ENCODE results near the gene HOXC6.

HOXC6 gene

GRCh38 chr12:54071942-54072341 lies 43.7 kb downstream of the HOXC6 start:
- no peak overlapping the region for H2BK12ac ChIP-seq (ENCODE audit: low read length)
- H3K9ac ChIP-seq (ENCODE audit: low read depth, low read length, poor library complexity) = no peak overlapping the region
- H3K23ac ChIP-seq (ENCODE audit: low read depth, low read length, poor library complexity) = no peak overlapping the region
- no peak overlapping the region for H3K18ac ChIP-seq (ENCODE audit: low read length)
- H2AK5ac ChIP-seq (ENCODE audit: low read depth, low read length) = no peak overlapping the region
- H3K27me3 ChIP-seq (ENCODE audit: control insufficient read depth in 3 of 3, insufficient read depth in 3 of 3, low read depth in 1 of 3, low read length in 3 of 3) = peaks cover 0 to 63% (median 32%) of the 10 kb centered on the region in 3 experiments
- no peaks in the 10 kb centered on the region for H3K4me1 ChIP-seq (ENCODE audit: control insufficient read depth in 2 of 2, insufficient read depth in 1 of 2, low read depth in 1 of 2, low read length in 2 of 2)
- no peak for DNase-seq (ENCODE audit: low spot score)
- no peak overlapping the region for H4K8ac ChIP-seq (ENCODE audit: low read depth, low read length)
- no peaks in the 10 kb centered on the region for H3K9me3 ChIP-seq (replicated peaks in 1 of 2; ENCODE audit: control insufficient read depth in 2 of 2, insufficient read depth in 1 of 2, low read depth in 1 of 2, low read length in 2 of 2)
- no peak overlapping the region for H3K27ac ChIP-seq (replicated peaks; ENCODE audit: low read length)
- H3K36me3 ChIP-seq (replicated peaks in 1 of 2; ENCODE audit: control insufficient read depth in 2 of 2, insufficient read depth in 2 of 2, low read length in 2 of 2) = no peaks in the 10 kb centered on the region
- no peaks in the 10 kb centered on the region for H3K79me1 ChIP-seq (ENCODE audit: low read depth, low read length)
- WGBS, 2 donors (ENCODE audit: extremely low coverage in 2 of 2, insufficient read length in 2 of 2, insufficient replicate concordance in 1 of 2) = no CpG with 5 or more reads among the region's 1 CpG
- no peak overlapping the region for H2BK120ac ChIP-seq (ENCODE audit: low read depth, low read length)
- H3K4me3 ChIP-seq (ENCODE audit: low read length in 2 of 2) = no peak overlapping the region
- H3K4ac ChIP-seq (ENCODE audit: low read length) = no peak overlapping the region
- no peak overlapping the region for H2AFZ ChIP-seq (ENCODE audit: low read length)
- H3K14ac ChIP-seq (ENCODE audit: low read length) = no peak overlapping the region
- no peak overlapping the region for H4K91ac ChIP-seq (ENCODE audit: low read depth, low read length, poor library complexity)
- H3K4me2 ChIP-seq (ENCODE audit: insufficient read depth, low read length, poor library complexity, severe bottlenecking) = no peak overlapping the region
- H2BK15ac ChIP-seq (ENCODE audit: low read length) = no peak overlapping the region
- H2BK5ac ChIP-seq (ENCODE audit: low read length) = no peak overlapping the region

- Histone ChIP-seq H3K4me1 (ENCODE audit: control insufficient read depth in 2 of 2, insufficient read depth in 1 of 2, low read depth in 1 of 2, low read length in 2 of 2) (no peaks in the 10 kb centered on the region), H3K9ac (ENCODE audit: low read depth, low read length, poor library complexity) (no peak overlapping the region), H3K18ac (ENCODE audit: low read length) (no peak overlapping the region), H4K91ac (ENCODE audit: low read depth, low read length, poor library complexity) (no peak overlapping the region), H3K4me3 (ENCODE audit: low read length in 2 of 2) (no peak overlapping the region), H3K9me3 (replicated peaks in 1 of 2; ENCODE audit: control insufficient read depth in 2 of 2, insufficient read depth in 1 of 2, low read depth in 1 of 2, low read length in 2 of 2) (no peaks in the 10 kb centered on the region), H2BK120ac (ENCODE audit: low read depth, low read length) (no peak overlapping the region), H2BK5ac (ENCODE audit: low read length) (no peak overlapping the region), H3K4ac (ENCODE audit: low read length) (no peak overlapping the region), H3K4me2 (ENCODE audit: insufficient read depth, low read length, poor library complexity, severe bottlenecking) (no peak overlapping the region), H2AK5ac (ENCODE audit: low read depth, low read length) (no peak overlapping the region), H2AFZ (ENCODE audit: low read length) (no peak overlapping the region), H3K79me1 (ENCODE audit: low read depth, low read length) (no peaks in the 10 kb centered on the region), H3K14ac (ENCODE audit: low read length) (no peak overlapping the region), H3K36me3 (replicated peaks in 1 of 2; ENCODE audit: control insufficient read depth in 2 of 2, insufficient read depth in 2 of 2, low read length in 2 of 2) (no peaks in the 10 kb centered on the region), H2BK15ac (ENCODE audit: low read length) (no peak overlapping the region), H4K8ac (ENCODE audit: low read depth, low read length) (no peak overlapping the region), H3K27me3 (ENCODE audit: control insufficient read depth in 3 of 3, insufficient read depth in 3 of 3, low read depth in 1 of 3, low read length in 3 of 3) (peaks cover 6 to 77% (median 44%) of the 10 kb centered on the region in 3 experiments), H3K23ac (ENCODE audit: low read depth, low read length, poor library complexity) (no peak overlapping the region), H3K27ac (replicated peaks; ENCODE audit: low read length) (no peak overlapping the region), H2BK12ac (ENCODE audit: low read length) (no peak overlapping the region)
- no CpG with 5 or more reads among the region's 6 CpGs for WGBS, 2 donors (ENCODE audit: extremely low coverage in 2 of 2, insufficient read length in 2 of 2, insufficient replicate concordance in 1 of 2)
- DNase-seq (ENCODE audit: low spot score) = no peak
Measured at GRCh38 chr12:54074308-54074707, 46.1 kb downstream of the HOXC6 start.

GRCh38 chr12:54075409-54075808 lies 47.2 kb downstream of the HOXC6 start:
- no CpG with 5 or more reads among the region's 6 CpGs for WGBS, 2 donors (ENCODE audit: extremely low coverage in 2 of 2, insufficient read length in 2 of 2, insufficient replicate concordance in 1 of 2)
- Histone ChIP-seq H2BK12ac (ENCODE audit: low read length) (no peak overlapping the region), H3K18ac (ENCODE audit: low read length) (no peak overlapping the region), H3K4ac (ENCODE audit: low read length) (no peak overlapping the region), H4K91ac (ENCODE audit: low read depth, low read length, poor library complexity) (no peak overlapping the region), H2AK5ac (ENCODE audit: low read depth, low read length) (no peak overlapping the region), H4K8ac (ENCODE audit: low read depth, low read length) (no peak overlapping the region), H3K23ac (ENCODE audit: low read depth, low read length, poor library complexity) (no peak overlapping the region), H3K4me3 (ENCODE audit: low read length in 2 of 2) (no peak overlapping the region), H3K9ac (ENCODE audit: low read depth, low read length, poor library complexity) (no peak overlapping the region), H3K9me3 (replicated peaks in 1 of 2; ENCODE audit: control insufficient read depth in 2 of 2, insufficient read depth in 1 of 2, low read depth in 1 of 2, low read length in 2 of 2) (no peaks in the 10 kb centered on the region), H3K27me3 (ENCODE audit: control insufficient read depth in 3 of 3, insufficient read depth in 3 of 3, low read depth in 1 of 3, low read length in 3 of 3) (peaks cover 6 to 83% (median 53%) of the 10 kb centered on the region in 3 experiments), H2AFZ (ENCODE audit: low read length) (no peak overlapping the region), H2BK120ac (ENCODE audit: low read depth, low read length) (no peak overlapping the region), H2BK5ac (ENCODE audit: low read length) (no peak overlapping the region), H3K4me1 (ENCODE audit: control insufficient read depth in 2 of 2, insufficient read depth in 1 of 2, low read depth in 1 of 2, low read length in 2 of 2) (no peaks in the 10 kb centered on the region), H3K4me2 (ENCODE audit: insufficient read depth, low read length, poor library complexity, severe bottlenecking) (no peak overlapping the region), H2BK15ac (ENCODE audit: low read length) (no peak overlapping the region), H3K36me3 (replicated peaks in 1 of 2; ENCODE audit: control insufficient read depth in 2 of 2, insufficient read depth in 2 of 2, low read length in 2 of 2) (no peaks in the 10 kb centered on the region), H3K27ac (replicated peaks; ENCODE audit: low read length) (no peak overlapping the region), H3K14ac (ENCODE audit: low read length) (no peak overlapping the region), H3K79me1 (ENCODE audit: low read depth, low read length) (no peaks in the 10 kb centered on the region)
- no peak for DNase-seq (ENCODE audit: low spot score)

DNA sequence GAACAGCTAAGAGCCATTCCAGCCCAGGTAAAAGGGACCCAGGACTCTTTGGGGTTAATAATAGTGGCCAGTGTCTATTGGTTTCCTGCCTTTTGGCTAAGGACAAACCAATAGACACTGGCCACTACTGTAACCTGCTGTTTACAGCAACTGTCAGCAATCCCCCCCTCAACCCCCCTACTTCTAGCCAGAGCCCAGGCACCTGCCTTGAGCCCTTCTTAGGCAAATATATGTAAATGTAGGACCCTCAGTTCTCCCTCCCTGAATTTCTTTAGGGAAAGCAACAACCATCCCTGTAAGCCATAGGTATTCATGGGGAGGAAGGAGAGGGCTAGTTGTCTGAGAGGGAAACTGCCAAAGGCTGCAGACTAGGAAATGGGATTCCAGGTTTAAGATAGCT lies 47.7 kb downstream of the HOXC6 start:
- Histone ChIP-seq H2BK5ac (ENCODE audit: low read length) (no peak overlapping the region), H2BK15ac (ENCODE audit: low read length) (no peak overlapping the region), H2AFZ (ENCODE audit: low read length) (no peak overlapping the region), H3K23ac (ENCODE audit: low read depth, low read length, poor library complexity) (no peak overlapping the region), H3K14ac (ENCODE audit: low read length) (no peak overlapping the region), H3K9me3 (replicated peaks in 1 of 2; ENCODE audit: control insufficient read depth in 2 of 2, insufficient read depth in 1 of 2, low read depth in 1 of 2, low read length in 2 of 2) (no peaks in the 10 kb centered on the region), H3K4ac (ENCODE audit: low read length) (no peak overlapping the region), H4K8ac (ENCODE audit: low read depth, low read length) (no peak overlapping the region), H4K91ac (ENCODE audit: low read depth, low read length, poor library complexity) (no peak overlapping the region), H3K36me3 (replicated peaks in 1 of 2; ENCODE audit: control insufficient read depth in 2 of 2, insufficient read depth in 2 of 2, low read length in 2 of 2) (no peaks in the 10 kb centered on the region), H3K18ac (ENCODE audit: low read length) (no peak overlapping the region), H3K79me1 (ENCODE audit: low read depth, low read length) (no peaks in the 10 kb centered on the region), H2BK12ac (ENCODE audit: low read length) (no peak overlapping the region), H3K4me1 (ENCODE audit: control insufficient read depth in 2 of 2, insufficient read depth in 1 of 2, low read depth in 1 of 2, low read length in 2 of 2) (no peaks in the 10 kb centered on the region), H2BK120ac (ENCODE audit: low read depth, low read length) (no peak overlapping the region), H3K27ac (replicated peaks; ENCODE audit: low read length) (no peak overlapping the region), H3K9ac (ENCODE audit: low read depth, low read length, poor library complexity) (no peak overlapping the region), H2AK5ac (ENCODE audit: low read depth, low read length) (no peak overlapping the region), H3K4me2 (ENCODE audit: insufficient read depth, low read length, poor library complexity, severe bottlenecking) (no peak overlapping the region), H3K27me3 (ENCODE audit: control insufficient read depth in 3 of 3, insufficient read depth in 3 of 3, low read depth in 1 of 3, low read length in 3 of 3) (peaks cover 6 to 83% (median 55%) of the 10 kb centered on the region in 3 experiments), H3K4me3 (ENCODE audit: low read length in 2 of 2) (no peak overlapping the region)
- no peak for DNase-seq (ENCODE audit: low spot score)
